HepG2 (cell line): Measurements from ENCODE around the gene FNDC3B. TPM values are rescaled to one million over a fixed set of nuclear protein-coding genes. Genes with fewer than 3 reads are reported as not detected.
A peak's percentile ranks its signal among the peaks of the same experiment; 100 is the strongest.

Experiments
- ATAC-seq: fragments of 200-7000 bp; cut with Tn5 transposase; 3 replicates; pipeline ENCODE4 v1.9.1; 2020; ENCODE audit warnings: mild to moderate bottlenecking, moderate library complexity
- BruUV-seq: library from RNA; stranded (reverse); fragments of 400-500 nt; replicated peaks from 2 replicates; lab custom pipeline; 2021; lab: Mats Ljungman, UMichigan
- CTCF ChIA-PET: fragments of 300-600 bp; formaldehyde crosslinking; extraction: SDS; loops from one replicate; lab custom pipeline; 2021; ENCODE audit warnings: low total read pairs, inconsistent platforms, low intra/inter-chr PET ratio; lab: Yijun Ruan, JAX
- POLR2A ChIA-PET: fragments of 350-600 bp; sonication (Branson Sonifier 250); formaldehyde crosslinking; loops from one replicate; lab custom pipeline; 2020; ENCODE audit warnings: antibody characterized with exemption, inconsistent platforms; lab: Yijun Ruan, JAX
- DNase-seq: peaks from one replicate; pipeline ENCODE4 v3.0.0-alpha.2; 2015; ENCODE audit warnings: low spot score
- FAIRE-seq: peaks from 3 replicates; lab custom pipeline; 2011; peaks lifted over from hg19 to GRCh38; lab: Jason Lieb, UNC
- H2AFZ ChIP-seq: one replicate; pipeline ENCODE4 v1.6.1; 2011; ENCODE audit warnings: low read length, inconsistent platforms
- H3K27ac ChIP-seq: fragments of 300-600 bp; 3 replicates; pipeline ENCODE4 v1.8.0; 2011; ENCODE audit warnings: mixed run types, mild to moderate bottlenecking, mixed read lengths, low read length, inconsistent platforms; ENCODE audit not compliant: insufficient read depth; ENCODE audit errors: extremely low read length
- H3K27me3 ChIP-seq, 2 experiments: fragments of 200-600 bp in 1 of 2; 2 replicates in 1 of 2; 3 replicates in 1 of 2; pipeline versions ENCODE4 v1.6.0 to v1.8.0; 2011; ENCODE audit warnings: low read length in 2 of 2, mild to moderate bottlenecking in 2 of 2, moderate library complexity in 2 of 2, inconsistent platforms in 1 of 2; ENCODE audit not compliant: insufficient read depth in 2 of 2, control insufficient read depth in 1 of 2
- H3K36me3 ChIP-seq, 2 experiments: fragments of 200-600 bp in 1 of 2; replicated peaks in 1 of 2; 2 replicates in 1 of 2; 3 replicates in 1 of 2; pipeline versions ENCODE4 v1.5.1 to v1.8.0; 2011; ENCODE audit warnings: low read length in 2 of 2, inconsistent platforms in 1 of 2; ENCODE audit not compliant: insufficient read depth in 2 of 2, control insufficient read depth in 1 of 2
- H3K4me1 ChIP-seq: 2 replicates; pipeline ENCODE4 v1.5.1; 2012; ENCODE audit warnings: low read length, inconsistent platforms; ENCODE audit not compliant: insufficient read depth
- H3K4me2 ChIP-seq: 2 replicates; pipeline ENCODE4 v1.6.0; 2011; ENCODE audit warnings: low read depth, low read length, inconsistent platforms
- H3K4me3 ChIP-seq, 3 experiments: fragments of 200-600 bp in 1 of 3; sonication (generic), shearing (Covaris generic) in 1 of 3; replicated peaks in 1 of 3; 2 replicates each; pipeline ENCODE4 v1.5.1; 2011 to 2016; ENCODE audit warnings: low read length in 3 of 3, inconsistent platforms in 2 of 3, low read depth in 2 of 3, mild to moderate bottlenecking in 2 of 3, control low read depth in 1 of 3, mixed read lengths in 1 of 3; ENCODE audit not compliant: insufficient read depth in 1 of 3
- H3K79me2 ChIP-seq: one replicate; pipeline ENCODE4 v1.6.1; 2011; ENCODE audit warnings: low read length, inconsistent platforms; ENCODE audit not compliant: insufficient read depth
- H3K9ac ChIP-seq: 2 replicates; pipeline ENCODE4 v1.6.0; 2011; ENCODE audit warnings: mild to moderate bottlenecking, low read depth, low read length, inconsistent platforms; ENCODE audit not compliant: insufficient read depth
- H3K9me3 ChIP-seq: 2 replicates; pipeline ENCODE4 v1.5.1; 2012; ENCODE audit warnings: mild to moderate bottlenecking, low read length
- H4K20me1 ChIP-seq: 2 replicates; pipeline ENCODE4 v1.6.0; 2011; ENCODE audit warnings: inconsistent platforms, mild to moderate bottlenecking, low read length, moderate library complexity; ENCODE audit not compliant: insufficient read depth
- AGO2 ChIP-seq: fragments of 200-400 bp; formaldehyde crosslinking; optimal IDR thresholded peaks from 2 replicates; pipeline ENCODE3; 2017; ENCODE audit warnings: mild to moderate bottlenecking, low read depth, low read length, moderate library complexity
- BCL6 ChIP-seq: IDR thresholded peaks from 2 replicates; pipeline ENCODE4 v1.6.1; 2016; ENCODE audit warnings: missing genetic modification reagents, missing compliant biosample characterization
- DMAP1 ChIP-seq: IDR thresholded peaks from 2 replicates; pipeline ENCODE4 v1.6.1; 2016
- POLR2AphosphoS2 ChIP-seq: IDR thresholded peaks from 2 replicates; pipeline ENCODE4 v1.6.1; 2011; ENCODE audit warnings: low read depth, low read length, improper control_type of control experiment
- RBM22 ChIP-seq: fragments of 200-400 bp; formaldehyde crosslinking; optimal IDR thresholded peaks from 2 replicates; pipeline ENCODE3; 2017; ENCODE audit warnings: mild to moderate bottlenecking, low read length, moderate library complexity
- WGBS: methylation state at CpG from one replicate; pipeline ENCODE4 v1.1.6; 2017; ENCODE audit warnings: low lambda C conversion rate; 5-methylcytosine and 5-hydroxymethylcytosine counted together
- in situ Hi-C: cut with HindIII; loops from 2 replicates; pipeline ENCODE4 v1.10.0; 2017; ENCODE audit warnings: low pct_unique_long_range_greater_than_20kb; ENCODE audit not compliant: extremely low pct_ligation_motif_present
- intact Hi-C: fragments of 100-400 bp; cut with micrococcal nuclease; formaldehyde crosslinking; loops from one replicate; pipeline ENCODE4 v1.10.0; 2022; ENCODE audit not compliant: unreplicated experiment
- polyA plus RNA-seq, 8 experiments: library from polyadenylated mRNA; depleted of rRNA in 3 of 8; stranded (reverse) in 7 of 8; unstranded in 1 of 8; fragments of >200 nt; fragmentation: Illumina TruSeq in 4 of 8; extraction: Trizol in 4 of 8; gene quantifications; 2 replicates each; pipeline versions ENCODE4 v1.2.1 to v1.2.3, GENCODE V29; 2011 to 2016; ENCODE audit warnings: low read depth in 4 of 8, missing spikeins in 1 of 8, mixed read lengths in 1 of 8; ENCODE audit not compliant: insufficient read depth in 1 of 8
- total RNA-seq, 5 experiments: library from RNA; depleted of rRNA; stranded (reverse); fragments of >200 nt; fragmentation: Illumina TruSeq; extraction: Trizol; gene quantifications; 2 replicates each; pipeline ENCODE4 v1.2.3, GENCODE V29; 2016; ENCODE audit warnings: low read depth in 1 of 5
- TF ChIP-seq, protein P1 (sequence below): sonication (generic); formaldehyde crosslinking; IDR thresholded peaks from 2 replicates; pipeline ENCODE4 v1.5.0; 2020; ENCODE audit warnings: missing genetic modification reagents
- TF ChIP-seq, protein P2 (sequence below): sonication (generic); formaldehyde crosslinking; IDR thresholded peaks from 2 replicates; pipeline ENCODE4 v1.5.0; 2020; ENCODE audit warnings: missing genetic modification reagents, mild to moderate bottlenecking, borderline replicate concordance
- TF ChIP-seq, protein P3 (sequence below): IDR thresholded peaks from 2 replicates; pipeline ENCODE4 v1.6.1; 2016; ENCODE audit warnings: missing compliant biosample characterization, missing genetic modification reagents, borderline replicate concordance

The FNDC3B gene
- total and polyA plus RNA-seq, 2 of the 13 experiments (the other 11 are each of a cell fraction or from before 2014, with no cell fraction given), result 74.8 to 103 TPM

DNA sequence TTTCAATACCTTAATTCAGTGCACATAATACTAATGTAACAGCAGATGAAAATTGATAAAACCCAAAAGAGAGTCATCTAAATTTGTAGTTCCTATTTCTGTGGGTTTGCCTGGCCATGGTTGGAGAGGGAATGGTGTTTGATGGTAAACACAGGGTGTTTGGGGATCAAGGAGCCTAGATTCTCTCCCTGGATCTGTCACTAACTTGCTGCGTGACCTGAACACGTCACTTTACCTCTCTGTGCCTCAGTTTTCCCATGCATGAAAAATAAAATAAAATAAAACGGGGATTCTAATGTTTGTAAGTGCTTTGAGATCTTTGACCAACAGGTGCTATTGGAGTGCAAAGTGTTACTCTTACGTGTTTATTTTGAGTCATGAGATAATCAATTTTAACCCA, 359.1 kb downstream of the FNDC3B start:
- no peak for DNase-seq
- Histone ChIP-seq H3K9me3 (no peaks in the 10 kb centered on the region), H3K36me3 (peaks cover 20 to 45% of the 10 kb centered on the region in 2 experiments), H3K27me3 (no peaks in the 10 kb centered on the region), H3K4me1 (no peaks in the 10 kb centered on the region), H2AFZ (no peak overlapping the region), H3K4me2 (no peak overlapping the region), H4K20me1 (peaks cover 53% of the 10 kb centered on the region), H3K79me2 (no peaks in the 10 kb centered on the region), H3K4me3 (no peak overlapping the region), H3K9ac (no peak overlapping the region), H3K27ac (no peak overlapping the region)
- CTCF ChIA-PET, result no interaction called here
- peak; percentile 93 for TF ChIP-seq RBM22
- TF ChIP-seq, protein P1, sequence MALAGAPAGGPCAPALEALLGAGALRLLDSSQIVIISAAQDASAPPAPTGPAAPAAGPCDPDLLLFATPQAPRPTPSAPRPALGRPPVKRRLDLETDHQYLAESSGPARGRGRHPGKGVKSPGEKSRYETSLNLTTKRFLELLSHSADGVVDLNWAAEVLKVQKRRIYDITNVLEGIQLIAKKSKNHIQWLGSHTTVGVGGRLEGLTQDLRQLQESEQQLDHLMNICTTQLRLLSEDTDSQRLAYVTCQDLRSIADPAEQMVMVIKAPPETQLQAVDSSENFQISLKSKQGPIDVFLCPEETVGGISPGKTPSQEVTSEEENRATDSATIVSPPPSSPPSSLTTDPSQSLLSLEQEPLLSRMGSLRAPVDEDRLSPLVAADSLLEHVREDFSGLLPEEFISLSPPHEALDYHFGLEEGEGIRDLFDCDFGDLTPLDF (CRISPR knock-in tag), result no peak
- in situ Hi-C loops (no loop called here), intact Hi-C loops (no loop called here)
- WGBS, result 96% methylated on average over 4 of the region's 4 CpGs
- POLR2A ChIA-PET, result no interaction called here
- no peak for ATAC-seq
- BruUV-seq, result no TSS peak
- no peak for FAIRE-seq

DNA sequence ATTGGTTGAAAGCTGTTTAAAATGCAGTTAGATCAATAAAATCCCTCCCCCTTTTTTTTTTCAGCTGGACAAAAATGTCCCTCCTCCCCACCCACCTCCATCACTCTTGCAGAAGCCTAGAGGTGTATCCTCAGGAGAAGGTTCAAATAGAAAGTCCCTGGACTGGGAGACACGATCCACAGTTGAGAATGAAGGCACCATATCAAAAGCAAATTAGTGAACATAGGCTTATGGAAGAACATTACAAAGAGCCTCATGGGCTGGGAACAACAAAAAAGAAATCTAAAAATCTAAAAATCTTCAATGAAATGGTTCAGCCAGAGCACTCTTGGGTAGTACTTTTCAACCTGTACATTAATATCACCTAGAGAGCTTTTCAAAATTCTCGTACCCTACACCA, 362.7 kb downstream of the FNDC3B start:
- POLR2A ChIA-PET, result no interaction called here
- H3K4me2 ChIP-seq, result no peak overlapping the region
- no peak overlapping the region for H3K9ac ChIP-seq
- H3K27ac ChIP-seq, result no peak overlapping the region
- peaks cover 36% of the 10 kb centered on the region for H4K20me1 ChIP-seq
- no peak overlapping the region for H2AFZ ChIP-seq
- FAIRE-seq (no peak), ATAC-seq (no peak), DNase-seq (no peak)
- H3K9me3 ChIP-seq, result no peaks in the 10 kb centered on the region
- BruUV-seq, result no TSS peak
- H3K27me3 ChIP-seq, result no peaks in the 10 kb centered on the region
- WGBS, result 80% methylated on average over 2 of the region's 2 CpGs
- intact Hi-C loops, result no loop called here
- H3K4me3 ChIP-seq, result no peak overlapping the region
- in situ Hi-C loops, result no loop called here
- no peaks in the 10 kb centered on the region for H3K79me2 ChIP-seq
- H3K4me1 ChIP-seq, result no peaks in the 10 kb centered on the region
- CTCF ChIA-PET, result no interaction called here
- peaks cover 10 to 13% of the 10 kb centered on the region in 2 experiments; a peak in 4 of 5 replicates for H3K36me3 ChIP-seq
- TF ChIP-seq DMAP1 (no peak), AGO2 (peak; percentile 64), RBM22 (peak; percentile 27), BCL6 (CRISPR knock-in tag) (no peak), POLR2AphosphoS2 (peak; percentile 59; the same call in 1 of the 2 replicates)
- TF ChIP-seq, protein P2, sequence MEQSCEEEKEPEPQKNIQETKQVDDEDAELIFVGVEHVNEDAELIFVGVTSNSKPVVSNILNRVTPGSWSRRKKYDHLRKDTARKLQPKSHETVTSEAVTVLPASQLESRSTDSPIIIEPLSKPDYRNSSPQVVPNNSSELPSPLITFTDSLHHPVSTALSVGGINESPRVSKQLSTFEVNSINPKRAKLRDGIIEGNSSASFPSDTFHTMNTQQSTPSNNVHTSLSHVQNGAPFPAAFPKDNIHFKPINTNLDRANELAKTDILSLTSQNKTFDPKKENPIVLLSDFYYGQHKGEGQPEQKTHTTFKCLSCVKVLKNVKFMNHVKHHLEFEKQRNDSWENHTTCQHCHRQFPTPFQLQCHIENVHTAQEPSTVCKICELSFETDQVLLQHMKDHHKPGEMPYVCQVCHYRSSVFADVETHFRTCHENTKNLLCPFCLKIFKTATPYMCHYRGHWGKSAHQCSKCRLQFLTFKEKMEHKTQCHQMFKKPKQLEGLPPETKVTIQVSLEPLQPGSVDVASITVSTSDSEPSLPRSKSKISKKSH (CRISPR knock-in tag), result no peak
- TF ChIP-seq, protein P3, sequence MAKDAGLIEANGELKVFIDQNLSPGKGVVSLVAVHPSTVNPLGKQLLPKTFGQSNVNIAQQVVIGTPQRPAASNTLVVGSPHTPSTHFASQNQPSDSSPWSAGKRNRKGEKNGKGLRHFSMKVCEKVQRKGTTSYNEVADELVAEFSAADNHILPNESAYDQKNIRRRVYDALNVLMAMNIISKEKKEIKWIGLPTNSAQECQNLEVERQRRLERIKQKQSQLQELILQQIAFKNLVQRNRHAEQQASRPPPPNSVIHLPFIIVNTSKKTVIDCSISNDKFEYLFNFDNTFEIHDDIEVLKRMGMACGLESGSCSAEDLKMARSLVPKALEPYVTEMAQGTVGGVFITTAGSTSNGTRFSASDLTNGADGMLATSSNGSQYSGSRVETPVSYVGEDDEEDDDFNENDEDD (CRISPR knock-in tag), result no peak
